ENCODE measurements around the gene PAEP. TPM values are rescaled to one million over a fixed set of nuclear protein-coding genes. Genes with fewer than 3 reads are reported as not detected.

PAEP gene
- total RNA-seq, 3 donors from 2014 or later: not detected

DNA sequence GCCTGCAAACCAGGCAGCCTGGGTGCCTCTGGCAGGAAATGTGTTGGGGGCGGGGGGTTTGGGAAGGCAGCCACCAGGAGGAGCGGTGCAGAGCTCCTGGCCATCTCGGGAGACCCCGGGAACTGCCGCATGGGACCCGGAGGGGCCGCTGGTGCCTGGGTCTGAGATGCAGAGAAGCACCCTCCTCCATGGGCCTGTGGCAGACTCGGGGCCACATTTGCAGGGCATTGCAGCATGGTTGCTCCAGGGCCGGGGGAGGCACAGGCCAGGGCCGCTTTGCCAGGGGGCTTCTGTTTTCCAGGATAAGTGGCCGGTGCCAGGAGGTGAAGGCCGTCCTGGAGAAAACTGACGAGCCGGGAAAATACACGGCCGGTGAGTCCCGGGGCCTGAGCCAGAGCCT, 38.6 kb upstream of the PAEP start:
- H3K27ac ChIP-seq: no peak overlapping the region
- H3K9me3 ChIP-seq: no peaks in the 10 kb centered on the region
- DNase-seq (ENCODE audit: low spot score in 2 of 2): peak in 1 of 2 donors; percentile 34
- no peaks in the 10 kb centered on the region for H3K36me3 ChIP-seq
- no peaks in the 10 kb centered on the region for H3K4me1 ChIP-seq
- H3K4me3 ChIP-seq: no peak overlapping the region
- intact Hi-C loops (cut with DNase I; ENCODE audit: low total_unique reads): no loop called here
- no peak for TF ChIP-seq POLR2A (IDR thresholded peaks at IDR 0.05)
- TF ChIP-seq, protein P1, sequence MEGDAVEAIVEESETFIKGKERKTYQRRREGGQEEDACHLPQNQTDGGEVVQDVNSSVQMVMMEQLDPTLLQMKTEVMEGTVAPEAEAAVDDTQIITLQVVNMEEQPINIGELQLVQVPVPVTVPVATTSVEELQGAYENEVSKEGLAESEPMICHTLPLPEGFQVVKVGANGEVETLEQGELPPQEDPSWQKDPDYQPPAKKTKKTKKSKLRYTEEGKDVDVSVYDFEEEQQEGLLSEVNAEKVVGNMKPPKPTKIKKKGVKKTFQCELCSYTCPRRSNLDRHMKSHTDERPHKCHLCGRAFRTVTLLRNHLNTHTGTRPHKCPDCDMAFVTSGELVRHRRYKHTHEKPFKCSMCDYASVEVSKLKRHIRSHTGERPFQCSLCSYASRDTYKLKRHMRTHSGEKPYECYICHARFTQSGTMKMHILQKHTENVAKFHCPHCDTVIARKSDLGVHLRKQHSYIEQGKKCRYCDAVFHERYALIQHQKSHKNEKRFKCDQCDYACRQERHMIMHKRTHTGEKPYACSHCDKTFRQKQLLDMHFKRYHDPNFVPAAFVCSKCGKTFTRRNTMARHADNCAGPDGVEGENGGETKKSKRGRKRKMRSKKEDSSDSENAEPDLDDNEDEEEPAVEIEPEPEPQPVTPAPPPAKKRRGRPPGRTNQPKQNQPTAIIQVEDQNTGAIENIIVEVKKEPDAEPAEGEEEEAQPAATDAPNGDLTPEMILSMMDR (IDR thresholded peaks at IDR 0.05): no peak
- TF ChIP-seq POLR2AphosphoS5 (IDR thresholded peaks at IDR 0.05): no peak
- H3K27me3 ChIP-seq: peaks cover 0 to 23% of the 10 kb centered on the region in 2 donors

DNA sequence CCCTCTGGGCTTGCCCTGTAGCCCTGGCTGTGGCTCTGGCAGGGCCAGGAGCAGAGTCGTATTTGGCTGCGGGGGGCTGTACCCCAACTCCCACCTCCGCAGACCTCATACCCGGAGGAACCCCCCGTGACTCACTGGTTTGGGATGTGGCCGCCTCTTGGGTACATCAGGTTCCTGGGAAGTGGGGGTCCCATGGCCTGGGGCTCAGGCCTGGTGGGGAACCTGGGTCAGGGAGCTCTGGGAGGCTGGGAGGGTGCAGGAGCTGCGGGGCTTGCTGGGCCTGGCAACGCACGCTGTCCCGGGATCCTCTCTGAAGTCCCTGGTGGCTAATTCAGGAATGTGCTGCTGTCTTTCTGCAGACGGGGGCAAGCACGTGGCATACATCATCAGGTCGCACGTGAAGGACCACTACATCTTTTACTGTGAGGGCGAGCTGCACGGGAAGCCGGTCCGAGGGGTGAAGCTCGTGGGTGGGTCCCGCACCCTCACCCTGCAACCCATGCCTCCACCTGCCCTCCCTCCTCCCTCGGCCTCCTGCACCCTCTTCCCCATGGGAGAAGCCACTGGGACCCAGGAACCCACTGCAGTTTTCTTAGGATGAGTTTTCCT, 37.9 kb upstream of the PAEP start:
- H3K9me3 ChIP-seq: no peaks in the 10 kb centered on the region
- intact Hi-C loops (cut with DNase I; ENCODE audit: low total_unique reads): no loop called here

DNA sequence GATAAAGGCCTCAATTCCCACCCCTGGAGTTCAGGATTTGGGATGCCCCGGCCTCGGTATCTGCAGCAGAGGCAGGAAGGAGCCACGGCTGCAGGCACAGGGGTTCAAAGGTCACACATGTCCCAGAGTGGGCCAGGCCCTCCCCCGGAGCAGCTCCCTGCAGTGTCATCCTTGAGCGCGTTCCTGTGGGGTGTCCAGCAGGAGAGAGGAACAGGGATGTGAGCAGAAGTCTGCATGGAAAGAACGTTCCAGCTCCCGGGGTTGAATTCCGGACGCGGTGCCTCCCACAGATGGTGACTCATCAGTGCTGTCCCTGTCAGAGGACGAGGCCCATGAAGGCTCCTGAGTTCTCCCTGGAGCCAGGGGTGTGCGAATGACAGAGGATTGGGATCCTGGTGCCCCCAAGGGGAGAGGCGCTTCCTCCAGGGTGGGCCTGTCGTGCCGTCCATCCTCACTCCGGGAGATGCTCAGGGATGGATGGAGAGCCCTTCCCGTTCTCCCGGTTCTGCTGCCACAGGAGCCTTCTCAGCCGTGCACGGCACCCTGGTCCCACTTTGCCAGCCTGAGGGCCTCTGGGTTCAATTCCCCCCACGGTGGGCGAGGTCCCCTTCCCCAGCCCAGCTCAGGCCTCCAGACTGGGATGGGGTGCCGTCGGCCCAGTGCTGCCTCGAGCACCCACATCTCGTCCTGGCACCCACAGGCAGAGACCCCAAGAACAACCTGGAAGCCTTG, 37.3 kb upstream of the PAEP start:
- Histone ChIP-seq H3K4me1 (no peaks in the 10 kb centered on the region), H3K9me3 (no peaks in the 10 kb centered on the region), H3K4me3 (no peak overlapping the region), H3K27ac (no peak overlapping the region), H3K27me3 (peaks cover 0 to 23% of the 10 kb centered on the region in 2 donors), H3K36me3 (no peaks in the 10 kb centered on the region)
- TF ChIP-seq POLR2A (IDR thresholded peaks at IDR 0.05) (no peak), POLR2AphosphoS5 (IDR thresholded peaks at IDR 0.05) (no peak)
- TF ChIP-seq, protein P1 (IDR thresholded peaks at IDR 0.05): no peak
- intact Hi-C loops (cut with DNase I; ENCODE audit: low total_unique reads): no loop called here
- peak in 1 of 2 donors; percentile 43 for DNase-seq (ENCODE audit: low spot score in 2 of 2)

More for the DNA sequence above, 37.9 kb upstream of the PAEP start:
- Histone ChIP-seq H3K36me3 (no peaks in the 10 kb centered on the region), H3K4me1 (no peaks in the 10 kb centered on the region), H3K27ac (no peak overlapping the region), H3K27me3 (peaks cover 0 to 23% of the 10 kb centered on the region in 2 donors), H3K4me3 (no peak overlapping the region)
- peak in 1 of 2 donors; percentile 31 for DNase-seq (ENCODE audit: low spot score in 2 of 2)
- TF ChIP-seq POLR2A (IDR thresholded peaks at IDR 0.05): no peak
- no peak for TF ChIP-seq POLR2AphosphoS5 (IDR thresholded peaks at IDR 0.05)
- TF ChIP-seq, protein P1 (IDR thresholded peaks at IDR 0.05): no peak

DNA sequence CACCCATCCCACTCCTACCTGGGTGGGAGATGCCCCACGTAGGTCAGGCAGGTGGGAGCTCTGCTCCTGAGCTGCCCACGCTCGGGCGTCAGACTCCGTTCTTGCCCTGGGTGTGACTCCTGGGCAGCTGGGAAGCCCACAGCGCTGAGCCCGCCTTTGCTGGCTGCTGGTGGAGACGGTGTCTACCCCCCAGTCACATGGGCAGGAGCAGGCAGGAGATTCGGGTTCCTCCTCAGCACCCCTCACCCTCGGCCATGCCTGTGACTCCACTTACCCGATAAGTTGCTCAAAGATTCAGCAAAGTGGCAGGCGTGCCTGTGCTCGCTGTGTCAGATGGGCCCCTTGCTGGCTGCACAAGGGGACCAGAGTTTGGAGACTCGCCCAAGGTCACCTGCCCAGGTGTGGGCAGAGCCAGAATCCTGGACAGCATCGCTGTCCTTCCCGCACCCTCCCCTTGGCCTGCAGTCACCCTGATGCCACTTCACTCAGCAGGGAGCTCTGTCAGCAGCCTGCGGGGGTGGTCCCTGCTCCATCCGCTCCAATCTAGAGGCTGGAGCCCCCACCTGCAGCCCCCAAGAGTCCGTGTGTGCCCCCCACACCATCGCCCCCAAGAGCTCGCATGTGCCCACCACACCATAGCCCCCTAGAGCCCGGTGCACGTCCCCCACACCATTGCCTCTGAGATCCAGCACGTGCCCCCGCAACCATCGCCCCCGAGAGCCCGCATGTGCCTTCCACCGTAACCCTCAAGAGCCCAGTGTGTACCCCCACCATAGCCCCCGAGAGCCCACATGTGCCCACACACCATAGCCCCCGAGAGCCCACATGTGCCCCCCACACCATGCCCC, 36.1 kb upstream of the PAEP start:
- intact Hi-C loops (cut with DNase I; ENCODE audit: low total_unique reads): loop anchor here (5.0 kb wide), 1 partner anchor 213 kb away; no protein-coding TSS in a partner anchor
- Histone ChIP-seq H3K27me3 (peaks cover 0 to 23% of the 10 kb centered on the region in 2 donors), H3K36me3 (no peaks in the 10 kb centered on the region), H3K4me1 (no peaks in the 10 kb centered on the region), H3K4me3 (no peak overlapping the region), H3K27ac (no peak overlapping the region), H3K9me3 (no peaks in the 10 kb centered on the region)
- peak in 1 of 2 donors; percentile 42 for DNase-seq (ENCODE audit: low spot score in 2 of 2)
- TF ChIP-seq POLR2AphosphoS5 (IDR thresholded peaks at IDR 0.05) (no peak), POLR2A (IDR thresholded peaks at IDR 0.05) (no peak)
- TF ChIP-seq, protein P1 (IDR thresholded peaks at IDR 0.05): no peak

Data from breast epithelium (tissue), 4 donors.